Measurements from ENCODE around the gene CCR2.

DNA sequence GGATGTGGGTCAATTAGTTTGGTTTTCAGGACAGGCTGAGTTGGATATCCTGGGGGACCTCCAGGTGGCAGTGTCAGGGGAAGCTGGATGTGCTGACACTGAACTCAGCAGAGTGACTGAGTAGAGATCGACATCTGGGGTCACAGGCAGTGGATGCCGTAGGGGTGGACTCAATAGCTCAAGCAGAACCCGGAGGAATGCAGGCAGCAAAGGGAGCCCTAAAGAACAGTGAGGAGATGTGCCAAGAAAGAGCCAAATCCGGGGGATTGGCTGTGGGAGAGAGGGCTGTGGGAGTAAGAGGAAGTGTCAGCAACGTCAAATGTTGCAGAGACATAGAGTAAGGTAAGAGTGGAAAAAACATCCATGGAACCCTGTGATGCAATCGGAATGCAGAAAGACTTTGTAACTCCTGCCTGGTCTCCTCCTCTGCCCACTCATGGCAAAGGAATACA lies 41.3 kb downstream of the CCR2 start:
- TF ChIP-seq, protein P1, sequence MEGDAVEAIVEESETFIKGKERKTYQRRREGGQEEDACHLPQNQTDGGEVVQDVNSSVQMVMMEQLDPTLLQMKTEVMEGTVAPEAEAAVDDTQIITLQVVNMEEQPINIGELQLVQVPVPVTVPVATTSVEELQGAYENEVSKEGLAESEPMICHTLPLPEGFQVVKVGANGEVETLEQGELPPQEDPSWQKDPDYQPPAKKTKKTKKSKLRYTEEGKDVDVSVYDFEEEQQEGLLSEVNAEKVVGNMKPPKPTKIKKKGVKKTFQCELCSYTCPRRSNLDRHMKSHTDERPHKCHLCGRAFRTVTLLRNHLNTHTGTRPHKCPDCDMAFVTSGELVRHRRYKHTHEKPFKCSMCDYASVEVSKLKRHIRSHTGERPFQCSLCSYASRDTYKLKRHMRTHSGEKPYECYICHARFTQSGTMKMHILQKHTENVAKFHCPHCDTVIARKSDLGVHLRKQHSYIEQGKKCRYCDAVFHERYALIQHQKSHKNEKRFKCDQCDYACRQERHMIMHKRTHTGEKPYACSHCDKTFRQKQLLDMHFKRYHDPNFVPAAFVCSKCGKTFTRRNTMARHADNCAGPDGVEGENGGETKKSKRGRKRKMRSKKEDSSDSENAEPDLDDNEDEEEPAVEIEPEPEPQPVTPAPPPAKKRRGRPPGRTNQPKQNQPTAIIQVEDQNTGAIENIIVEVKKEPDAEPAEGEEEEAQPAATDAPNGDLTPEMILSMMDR (IDR thresholded peaks at IDR 0.05 in 4 of 5, conservative IDR thresholded peaks at IDR 0.05 in 1 of 5) = no peak
- TF ChIP-seq POLR2A (IDR thresholded peaks at IDR 0.05) = no peak
